ENCODE data around the gene RAB15.

The RAB15 gene

DNA sequence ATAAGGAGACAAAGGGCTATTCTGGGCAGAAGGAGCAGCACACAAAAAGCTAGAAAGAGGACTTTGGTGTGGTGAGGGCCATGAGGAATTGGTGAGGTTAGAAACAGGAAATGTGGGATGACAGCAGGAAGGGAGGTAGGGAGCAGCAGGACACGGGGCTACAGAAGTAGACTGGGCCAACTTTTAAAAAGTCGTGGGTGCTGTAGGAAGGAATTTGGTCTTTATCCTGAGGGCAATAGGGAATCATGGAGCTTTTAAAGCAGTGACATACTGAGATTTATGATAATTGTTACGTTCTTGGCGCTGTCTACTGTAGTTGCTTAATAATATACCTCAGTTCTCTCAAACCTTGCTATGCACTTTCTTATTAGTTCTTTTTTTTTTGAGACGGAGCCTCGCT, 66.1 kb downstream of the RAB15 start:
- Histone ChIP-seq H3K4me3 (ENCODE audit: low read depth, low read length) (no peak overlapping the region), H3K36me3 (ENCODE audit: insufficient read depth, low read length) (no peaks in the 10 kb centered on the region), H3K4me1 (ENCODE audit: control insufficient read depth, insufficient read depth, low read length, unreplicated experiment) (no peaks in the 10 kb centered on the region), H2AFZ (ENCODE audit: low read length, unreplicated experiment) (no peak overlapping the region), H3K27ac (ENCODE audit: low read depth, low read length) (no peak overlapping the region), H3K79me2 (ENCODE audit: control insufficient read depth, insufficient read depth, low read length, unreplicated experiment) (no peaks in the 10 kb centered on the region), H3K27me3 (ENCODE audit: insufficient read depth, low read length) (peaks cover 28% of the 10 kb centered on the region)

- no peak overlapping the region for H2AFZ ChIP-seq (ENCODE audit: low read length, unreplicated experiment)
Observed at GRCh38 chr14:64899958-64900357, 72.2 kb downstream of the RAB15 start.

More at GRCh38 chr14:64899958-64900357, 72.2 kb downstream of the RAB15 start:
- H3K79me2 ChIP-seq (ENCODE audit: control insufficient read depth, insufficient read depth, low read length, unreplicated experiment): no peaks in the 10 kb centered on the region
- H3K27me3 ChIP-seq (ENCODE audit: insufficient read depth, low read length): peaks cover 45% of the 10 kb centered on the region
- no peaks in the 10 kb centered on the region for H3K4me1 ChIP-seq (ENCODE audit: control insufficient read depth, insufficient read depth, low read length, unreplicated experiment)
- no peak overlapping the region for H3K27ac ChIP-seq (ENCODE audit: low read depth, low read length)
- no peak overlapping the region for H3K4me3 ChIP-seq (ENCODE audit: low read depth, low read length)
- no peaks in the 10 kb centered on the region for H3K36me3 ChIP-seq (ENCODE audit: insufficient read depth, low read length)
